ENCODE measurements around the gene SEC23B. TPM values are rescaled to one million over a fixed set of nuclear protein-coding genes. Genes with fewer than 3 reads are reported as not detected.
A peak's percentile ranks its signal among the peaks of the same experiment; 100 is the strongest.

Gene SEC23B
- total and polyA plus RNA-seq, 2 of the 8 experiments (the other 6 are each of a cell fraction or from before 2014, with no cell fraction given) = 53.3 to 62.8 TPM

GRCh38 chr20:18496740-18497592, 10.8 kb upstream of the SEC23B start, which contains the start of gene RBBP9:
Gene RBBP9 (minus strand): TSS chr20:18497225. CDS start chr20:18497167, 58 bp downstream.
- Histone ChIP-seq H3K79me2 (ENCODE audit: control insufficient read depth in 1 of 2, insufficient read depth in 2 of 2, low read length in 2 of 2) (peaks cover 0 to 8% of the 10 kb centered on the region in 2 experiments; a peak in 1 of 4 replicates), H3K4me3 (ENCODE audit: extremely low read depth in 1 of 4, insufficient read depth in 2 of 4, low read depth in 3 of 4, low read length in 4 of 4) (peak within 1 kb of the TSS; percentile 78 to 98 (median 94)), H4K91ac (replicated peaks; ENCODE audit: insufficient read length, low read length) (peak within 1 kb of the TSS; percentile 30), H4K5ac (ENCODE audit: insufficient read length, low read depth, low read length) (peak within 1 kb of the TSS; percentile 98), H4K20me1 (replicated peaks in 1 of 2; ENCODE audit: control insufficient read depth in 1 of 2, insufficient read depth in 2 of 2, low read length in 2 of 2) (peaks cover 0 to 2% of the 10 kb centered on the region in 2 experiments), H2BK12ac (ENCODE audit: low read depth, low read length) (peak within 1 kb of the TSS; percentile 86), H2BK20ac (ENCODE audit: low read length) (no peak within 1 kb of the TSS), H3K79me1 (ENCODE audit: low read depth, low read length) (no peaks in the 10 kb centered on the region), H2AK5ac (ENCODE audit: low read depth, low read length) (no peak within 1 kb of the TSS), H3K9ac (replicated peaks in 1 of 4; ENCODE audit: extremely low read depth in 1 of 4, low read depth in 3 of 4, low read length in 3 of 4) (peak within 1 kb of the TSS; percentile 65 to 85 (median 74)), H3K14ac (ENCODE audit: insufficient read length) (no peak within 1 kb of the TSS), H3K56ac (replicated peaks; ENCODE audit: insufficient read length, low read depth, low read length) (peak within 1 kb of the TSS; percentile 16), H3K9me3 (ENCODE audit: insufficient read depth in 2 of 2, low read depth in 1 of 2, low read length in 1 of 2) (no peaks in the 10 kb centered on the region), H2BK15ac (ENCODE audit: low read length) (no peak within 1 kb of the TSS; the same call in 1 of the 2 replicates), H3K27ac (ENCODE audit: low read depth, low read length) (peak within 1 kb of the TSS; percentile 46), H3K4me2 (ENCODE audit: insufficient read depth in 1 of 2, low read depth in 2 of 2, low read length in 2 of 2) (peak within 1 kb of the TSS; percentile 51 to 73), H3K4me1 (replicated peaks in 1 of 4; ENCODE audit: control insufficient read depth in 3 of 4, insufficient read depth in 4 of 4, low read length in 3 of 4) (peaks cover 0 to 3% (median 0%) of the 10 kb centered on the region in 4 experiments; a peak in 1 of 7 replicates), H3K4ac (replicated peaks; ENCODE audit: insufficient read length, low read depth, low read length) (no peak within 1 kb of the TSS), H2AFZ (ENCODE audit: low read length) (peak within 1 kb of the TSS; percentile 95), H2BK120ac (replicated peaks; ENCODE audit: low read depth, low read length) (no peak within 1 kb of the TSS), H3K23ac (ENCODE audit: insufficient read length) (no peak within 1 kb of the TSS), H4K8ac (ENCODE audit: extremely low read depth, insufficient read depth, low read length) (peak within 1 kb of the TSS; percentile 91), H3K18ac (ENCODE audit: extremely low read depth, low read length) (peak within 1 kb of the TSS; percentile 92), H3K23me2 (ENCODE audit: low read depth, low read length) (no peaks in the 10 kb centered on the region), H3K27me3 (replicated peaks in 1 of 4; ENCODE audit: control insufficient read depth in 3 of 4, extremely low read depth in 1 of 4, insufficient read depth in 3 of 4, low read length in 3 of 4) (no peaks in the 10 kb centered on the region), H3K36me3 (ENCODE audit: control insufficient read depth in 2 of 4, insufficient read depth in 4 of 4, low read length in 3 of 4) (peaks cover 2 to 13% (median 9%) of the 10 kb centered on the region in 4 experiments; a peak in 5 of 8 replicates), H2BK5ac (ENCODE audit: low read depth, low read length) (0 out of 2 replicates have a peak within 1 kb of the TSS, but pooled peaks have one; percentile 69)
- POLR2A ChIA-PET (ENCODE audit: partially characterized antibody) = interaction anchor here (0.6 to 4.2 kb wide), 9 partner anchors 11 to 92 kb away, joined by 3 to 55 read pairs (median 3); partner anchors contain the start of genes DZANK1, POLR3F, SEC23B and SMIM26
- FAIRE-seq (no peak), DNase-seq (ENCODE audit: low read depth in 1 of 2, low spot score in 2 of 2) (peak; percentile 71 to 90)
- 4% methylated on average over 31 of the region's 31 CpGs; no CpG with 5 or more reads in 1 of the 2 experiments for WGBS, 2 experiments (ENCODE audit: extremely low coverage in 1 of 2, insufficient coverage in 1 of 2, insufficient read length in 1 of 2, insufficient replicate concordance in 2 of 2, low coverage in 1 of 2, low lambda C conversion rate in 2 of 2, missing lambda C conversion rate in 1 of 2)
- CTCF ChIA-PET (ENCODE audit: partially characterized antibody) = interaction anchor here (0.7 to 1.5 kb wide), 6 partner anchors 11 to 116 kb away, joined by 3 to 5 read pairs (median 4); partner anchors contain the start of genes DZANK1, POLR3F and SEC23B
- TF ChIP-seq MAFK (IDR thresholded peaks at IDR 0.05; ENCODE audit: low read depth, low read length) = no peak
- no peak for TF ChIP-seq TEAD4 (IDR thresholded peaks at IDR 0.05; ENCODE audit: low read depth, low read length)
- TF ChIP-seq CTCF (IDR thresholded peaks at IDR 0.05; ENCODE audit: control extremely low read depth in 1 of 3, insufficient read depth in 1 of 3, low read depth in 1 of 3, low read length in 3 of 3) = no peak
- no peak for TF ChIP-seq SP2 (IDR thresholded peaks at IDR 0.05; ENCODE audit: low read length)
- TF ChIP-seq ZNF274 (IDR thresholded peaks at IDR 0.05; ENCODE audit: borderline replicate concordance, extremely low read depth, low read length) = no peak
- no peak for TF ChIP-seq KDM5A (IDR thresholded peaks at IDR 0.05; ENCODE audit: low read length)
- TF ChIP-seq TBP (IDR thresholded peaks at IDR 0.05; ENCODE audit: low read depth, low read length) = peak; percentile 74
- TF ChIP-seq BCL11A (IDR thresholded peaks at IDR 0.05; ENCODE audit: low read depth in 2 of 2, low read length in 2 of 2) = no peak
- TF ChIP-seq SP4 (IDR thresholded peaks at IDR 0.05; ENCODE audit: low read length) = no peak

All from H1 (cell line).